GM19023 (cell line): ENCODE data around the gene WDR46.

ENCODE experiments used
- ATAC-seq: cut with Tn5 transposase; IDR thresholded peaks from one replicate; pipeline ENCODE4 v1.9.1; 2021; ENCODE audit warnings: mild to moderate bottlenecking, moderate library complexity; ENCODE audit not compliant: unreplicated experiment

Gene WDR46, protein sequence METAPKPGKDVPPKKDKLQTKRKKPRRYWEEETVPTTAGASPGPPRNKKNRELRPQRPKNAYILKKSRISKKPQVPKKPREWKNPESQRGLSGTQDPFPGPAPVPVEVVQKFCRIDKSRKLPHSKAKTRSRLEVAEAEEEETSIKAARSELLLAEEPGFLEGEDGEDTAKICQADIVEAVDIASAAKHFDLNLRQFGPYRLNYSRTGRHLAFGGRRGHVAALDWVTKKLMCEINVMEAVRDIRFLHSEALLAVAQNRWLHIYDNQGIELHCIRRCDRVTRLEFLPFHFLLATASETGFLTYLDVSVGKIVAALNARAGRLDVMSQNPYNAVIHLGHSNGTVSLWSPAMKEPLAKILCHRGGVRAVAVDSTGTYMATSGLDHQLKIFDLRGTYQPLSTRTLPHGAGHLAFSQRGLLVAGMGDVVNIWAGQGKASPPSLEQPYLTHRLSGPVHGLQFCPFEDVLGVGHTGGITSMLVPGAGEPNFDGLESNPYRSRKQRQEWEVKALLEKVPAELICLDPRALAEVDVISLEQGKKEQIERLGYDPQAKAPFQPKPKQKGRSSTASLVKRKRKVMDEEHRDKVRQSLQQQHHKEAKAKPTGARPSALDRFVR

DNA sequence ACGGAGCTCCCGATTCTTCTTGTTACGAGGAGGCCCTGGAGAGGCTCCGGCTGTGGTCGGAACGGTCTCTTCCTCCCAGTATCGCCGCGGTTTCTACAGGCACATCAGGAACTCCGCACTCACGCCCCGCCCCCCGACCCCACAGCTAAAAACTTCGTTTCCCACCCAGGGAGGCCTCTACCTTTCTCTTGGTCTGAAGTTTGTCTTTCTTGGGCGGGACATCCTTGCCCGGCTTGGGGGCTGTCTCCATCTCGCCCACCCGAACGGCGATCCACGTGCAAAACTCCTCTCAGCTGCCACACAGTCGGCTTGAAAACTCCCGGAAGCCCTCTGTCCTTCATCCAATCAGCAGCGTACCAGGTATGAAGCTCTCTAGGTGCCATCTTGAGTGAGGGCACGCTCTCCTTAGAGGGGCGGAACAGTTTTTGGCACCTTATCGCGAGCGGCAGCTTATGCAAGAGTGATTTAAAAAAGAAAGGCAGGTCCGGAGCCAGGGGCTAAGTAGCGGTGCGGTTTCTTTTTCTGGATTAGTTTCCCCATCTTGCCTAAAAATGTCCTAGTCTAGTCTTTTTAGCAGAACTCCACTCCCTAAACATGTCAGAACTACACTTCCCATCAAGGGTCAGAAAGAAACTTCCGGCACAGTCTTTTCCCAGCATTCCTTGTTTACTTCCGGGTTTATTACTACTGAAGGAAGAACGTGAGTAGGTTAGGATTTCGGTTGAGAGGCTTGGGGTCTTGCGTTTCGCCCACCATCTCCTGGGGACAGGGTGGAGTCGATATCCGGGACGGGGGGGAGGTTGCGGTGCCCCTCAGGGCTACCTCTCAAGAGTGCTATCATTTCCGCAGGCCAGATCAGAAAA, at the start of gene WDR46, which contains the start of gene PFDN6:
WDR46 (minus strand) TSS at position 319 of the 863 bp plus-strand sequence; CDS start at position 250, 69 bp downstream.
PFDN6 (plus strand) TSS at position 681 of the 863 bp plus-strand sequence. CDS start 256 bp downstream, outside the sequence.
- peak; percentile 92 for ATAC-seq

DNA sequence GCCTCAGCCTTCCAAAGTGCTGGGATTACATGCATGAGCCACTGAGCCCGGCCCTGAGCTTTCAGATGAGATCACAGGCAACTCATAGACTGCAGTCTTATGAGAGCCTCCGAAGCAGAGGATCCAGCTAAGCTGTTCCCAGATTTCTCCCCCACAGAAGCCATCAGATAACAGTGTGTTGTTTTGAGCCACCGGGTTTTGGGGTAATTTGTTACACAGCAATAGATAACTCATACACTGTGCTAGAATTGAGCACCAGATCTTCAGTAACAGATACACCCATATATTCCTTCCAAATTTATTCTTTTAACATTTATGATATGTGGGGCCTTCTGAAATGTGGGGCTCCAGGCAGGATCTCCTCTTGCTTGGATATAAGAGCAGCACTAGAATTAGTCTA, 47.5 kb upstream of the WDR46 start:
- no peak for ATAC-seq

DNA sequence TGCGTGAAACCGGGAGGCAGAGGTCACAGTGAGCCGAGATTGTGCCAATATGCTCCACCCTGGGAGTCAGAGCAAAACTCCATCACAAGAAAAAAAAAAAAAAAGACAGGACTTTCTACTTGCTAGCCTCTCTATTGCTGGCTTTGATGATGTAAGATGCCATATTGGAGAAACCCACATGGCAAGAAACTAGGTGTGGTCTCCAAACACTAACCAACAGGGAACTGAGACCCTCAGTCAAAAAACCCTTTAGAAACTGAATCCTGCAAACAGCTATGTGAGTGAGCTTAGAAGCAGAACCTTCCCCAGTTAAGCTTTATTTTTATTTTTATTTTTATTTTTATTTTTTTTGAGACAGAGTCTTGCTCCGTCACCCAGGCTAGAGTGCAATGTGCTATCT, 46.9 kb upstream of the WDR46 start:
- ATAC-seq = no peak

DNA sequence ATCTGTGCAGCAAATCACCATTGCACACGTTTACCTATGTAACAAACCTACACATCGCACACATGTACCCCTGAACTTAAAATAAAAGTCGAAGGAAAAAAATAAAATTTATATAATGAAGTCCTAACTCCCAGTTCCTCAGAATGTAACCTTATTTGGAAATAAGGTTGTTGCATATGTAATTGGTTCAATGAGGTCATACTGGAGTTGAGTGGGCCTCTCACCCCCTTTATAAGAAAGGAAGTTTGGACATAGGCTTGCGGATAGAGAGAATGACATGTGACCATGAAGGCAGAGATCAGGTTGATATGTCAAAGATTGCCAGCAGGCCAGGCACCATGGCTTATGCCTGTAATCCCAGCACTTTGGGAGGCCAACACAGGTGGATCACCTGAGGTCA, 44.6 kb upstream of the WDR46 start:
- no peak for ATAC-seq

DNA sequence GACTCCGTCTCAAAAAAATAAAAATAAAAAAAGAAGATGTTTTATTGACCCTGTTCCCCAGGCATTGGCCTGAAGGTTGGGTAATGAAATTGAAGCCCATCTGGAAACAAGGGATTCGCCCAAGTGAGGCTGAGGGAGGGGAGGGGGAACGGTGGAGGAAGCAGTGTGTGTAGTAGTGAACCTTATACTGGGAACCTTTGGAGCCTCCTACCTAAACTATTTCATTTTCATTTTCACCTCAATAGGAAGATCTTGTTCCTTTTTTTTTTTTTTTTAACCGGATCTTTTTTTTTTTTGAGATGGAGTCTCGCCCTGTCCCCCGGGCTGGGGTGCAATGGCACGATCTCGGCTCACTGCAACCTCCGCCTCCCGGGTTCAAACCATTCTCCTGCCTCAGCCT, 41.7 kb upstream of the WDR46 start:
- no peak for ATAC-seq

DNA sequence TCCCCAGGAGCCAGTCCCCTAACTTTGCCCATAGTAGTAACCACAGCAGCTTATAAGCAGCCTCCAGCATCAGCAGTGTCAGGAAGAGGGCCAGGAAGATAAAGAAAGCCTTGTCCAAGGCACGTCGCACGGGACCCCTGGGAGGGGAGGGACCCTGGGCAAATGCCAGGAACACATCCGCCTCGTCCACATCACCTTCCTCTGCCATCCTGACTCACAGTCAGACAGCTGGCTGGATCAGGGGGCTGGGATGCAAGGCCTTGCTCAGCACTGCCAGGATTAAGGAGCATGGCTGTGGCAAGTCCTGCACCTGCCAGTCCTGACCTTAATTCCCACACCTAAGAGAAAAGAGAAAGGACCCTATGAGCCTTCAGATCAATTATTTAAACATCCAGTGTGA, 40.0 kb upstream of the WDR46 start:
- no peak for ATAC-seq

DNA sequence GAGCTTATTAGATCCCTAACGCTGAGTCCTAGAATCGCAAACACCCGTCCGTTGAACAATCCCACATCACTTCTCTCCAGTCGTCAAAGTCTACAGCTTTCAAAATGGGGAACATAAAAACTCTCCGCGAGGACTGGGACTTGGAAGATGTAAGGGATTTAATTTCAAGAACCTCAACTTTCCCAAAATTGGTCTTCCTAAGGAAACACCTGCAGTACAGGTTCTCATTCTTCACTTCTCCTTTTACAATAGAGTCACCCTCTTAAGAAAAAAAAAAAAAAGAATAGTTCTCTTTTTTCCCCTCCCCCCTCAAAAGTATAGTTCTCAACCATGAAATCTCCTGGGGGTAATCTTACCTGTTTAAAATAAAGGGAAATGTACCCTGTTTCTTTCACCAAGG, 35.1 kb upstream of the WDR46 start:
- no peak for ATAC-seq

DNA sequence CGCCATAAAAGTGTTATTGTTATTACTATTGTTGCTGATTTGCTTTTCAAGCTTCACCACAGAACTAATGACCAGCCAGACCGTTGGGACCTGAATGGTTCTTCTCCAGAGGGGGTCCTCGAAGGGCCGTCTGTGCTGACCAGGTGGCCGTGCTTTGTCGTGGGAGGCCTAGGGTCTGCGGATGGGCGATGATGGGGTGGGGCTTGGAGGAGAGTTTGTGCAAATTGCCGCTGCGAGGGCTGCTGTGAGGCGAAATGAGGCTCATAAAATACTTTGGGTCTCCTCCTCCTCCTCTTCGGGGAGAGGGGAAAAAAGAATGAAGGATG, 34.5 kb upstream of the WDR46 start:
- ATAC-seq = peak; percentile 7

DNA sequence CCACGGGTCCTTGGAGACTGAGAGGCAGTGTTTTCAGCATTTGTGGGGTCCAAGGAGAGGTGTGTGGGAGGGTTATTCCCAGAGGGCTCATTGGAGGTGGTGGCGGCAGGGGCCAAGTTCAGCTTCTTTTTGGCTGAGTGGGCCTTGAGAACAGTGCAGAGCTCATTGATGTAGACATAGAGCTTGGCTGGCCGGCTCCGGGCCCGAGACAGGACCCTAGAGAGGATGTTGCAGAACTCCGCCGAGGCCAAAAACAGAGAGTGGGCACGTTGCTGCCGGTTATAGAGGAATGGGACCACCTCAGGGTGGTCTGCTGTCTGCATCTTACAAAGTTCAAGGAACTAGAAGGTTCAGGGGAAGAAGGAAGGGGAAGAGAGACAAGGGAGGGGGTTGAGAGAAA, 32.2 kb upstream of the WDR46 start:
- ATAC-seq = no peak

DNA sequence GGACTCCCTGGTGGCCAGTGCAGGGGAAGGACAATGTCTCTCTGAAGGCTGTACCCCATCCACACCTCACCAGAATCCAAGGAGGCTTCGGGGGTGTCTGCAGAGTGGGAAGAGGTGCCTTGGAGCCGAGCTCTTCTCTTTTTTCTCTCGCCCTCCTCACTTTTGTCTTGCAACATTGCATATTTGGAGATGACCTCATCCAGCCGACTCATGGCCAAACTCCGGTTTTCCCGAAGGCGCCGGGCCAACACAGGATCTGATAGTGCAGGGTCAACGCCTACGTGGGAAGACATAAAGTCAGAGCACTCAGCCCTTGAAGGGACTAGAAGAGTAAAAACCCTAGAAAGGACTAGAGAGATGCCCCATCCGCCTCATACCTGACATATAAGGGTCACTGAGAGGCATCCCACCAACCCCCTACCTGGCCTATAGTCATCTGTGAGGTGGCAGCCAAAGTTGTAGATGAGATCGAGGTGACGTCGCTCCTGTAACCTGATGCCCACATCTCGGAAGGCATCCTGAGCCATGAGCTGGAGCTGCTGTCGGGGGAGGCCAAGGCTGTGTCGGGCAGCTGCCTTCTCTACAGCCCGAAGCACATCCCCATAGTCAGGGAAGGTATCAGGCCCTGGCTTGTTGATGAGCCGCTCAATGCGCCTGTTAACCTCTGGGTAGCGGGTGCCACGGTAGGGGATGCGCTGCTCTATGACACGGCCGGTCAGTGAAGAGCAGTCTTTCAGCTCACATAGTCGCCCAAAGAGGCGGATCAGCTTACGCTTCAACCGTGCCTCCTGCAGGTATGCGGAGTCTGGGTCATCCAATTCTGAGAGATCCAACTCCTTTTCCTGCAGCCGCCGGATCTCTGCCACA, 31.5 kb upstream of the WDR46 start:
- no peak for ATAC-seq

DNA sequence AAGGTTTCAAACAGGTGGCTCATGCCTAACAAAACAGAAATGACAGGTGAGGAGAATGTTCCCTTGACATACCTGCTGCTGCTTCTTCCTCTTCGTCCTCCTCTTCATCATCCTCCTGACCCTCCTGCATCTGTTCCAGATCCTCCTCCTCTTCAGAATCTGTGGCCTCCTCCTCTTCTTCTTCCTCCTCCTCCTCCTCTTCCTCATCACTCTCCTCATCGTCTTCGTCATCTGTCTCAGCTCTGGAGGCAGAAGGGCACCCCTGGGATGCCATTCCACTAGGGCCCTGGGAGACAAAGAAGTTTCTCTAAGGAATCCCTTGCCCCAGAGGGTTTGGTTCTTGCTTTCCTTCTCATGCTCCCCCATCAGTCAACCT, 30.9 kb upstream of the WDR46 start:
- ATAC-seq = no peak

DNA sequence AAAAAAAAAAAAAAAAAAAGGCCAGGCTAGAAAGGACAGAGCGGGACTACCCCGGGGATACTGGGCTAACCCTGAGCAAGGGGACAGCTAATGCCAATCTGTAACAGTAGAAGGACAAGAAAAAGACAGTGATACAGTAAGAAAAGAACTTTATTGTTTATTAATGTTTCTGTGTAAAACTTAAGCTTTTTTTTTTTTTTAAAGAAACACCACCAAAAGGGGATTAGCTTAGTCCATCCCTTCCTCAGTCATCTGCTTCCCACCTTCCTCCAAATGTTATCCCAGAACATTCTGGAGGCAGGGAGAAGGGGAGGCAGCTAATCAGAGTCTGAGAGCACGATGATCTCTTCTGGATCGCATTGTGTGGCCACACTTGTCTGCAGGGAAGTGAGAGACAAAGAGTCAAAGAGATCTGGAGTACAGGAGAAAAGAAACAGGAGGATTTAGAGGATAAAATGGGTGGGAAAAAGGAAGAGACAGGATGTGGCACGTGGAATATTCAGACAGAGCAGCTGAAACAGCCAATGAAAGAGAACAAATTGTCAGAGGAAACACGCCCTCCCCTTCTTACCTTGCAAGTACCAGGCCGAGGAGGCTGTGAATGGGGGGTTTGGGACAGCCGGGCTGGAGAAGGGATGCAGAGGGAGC, 29.5 kb upstream of the WDR46 start:
- no peak for ATAC-seq

DNA sequence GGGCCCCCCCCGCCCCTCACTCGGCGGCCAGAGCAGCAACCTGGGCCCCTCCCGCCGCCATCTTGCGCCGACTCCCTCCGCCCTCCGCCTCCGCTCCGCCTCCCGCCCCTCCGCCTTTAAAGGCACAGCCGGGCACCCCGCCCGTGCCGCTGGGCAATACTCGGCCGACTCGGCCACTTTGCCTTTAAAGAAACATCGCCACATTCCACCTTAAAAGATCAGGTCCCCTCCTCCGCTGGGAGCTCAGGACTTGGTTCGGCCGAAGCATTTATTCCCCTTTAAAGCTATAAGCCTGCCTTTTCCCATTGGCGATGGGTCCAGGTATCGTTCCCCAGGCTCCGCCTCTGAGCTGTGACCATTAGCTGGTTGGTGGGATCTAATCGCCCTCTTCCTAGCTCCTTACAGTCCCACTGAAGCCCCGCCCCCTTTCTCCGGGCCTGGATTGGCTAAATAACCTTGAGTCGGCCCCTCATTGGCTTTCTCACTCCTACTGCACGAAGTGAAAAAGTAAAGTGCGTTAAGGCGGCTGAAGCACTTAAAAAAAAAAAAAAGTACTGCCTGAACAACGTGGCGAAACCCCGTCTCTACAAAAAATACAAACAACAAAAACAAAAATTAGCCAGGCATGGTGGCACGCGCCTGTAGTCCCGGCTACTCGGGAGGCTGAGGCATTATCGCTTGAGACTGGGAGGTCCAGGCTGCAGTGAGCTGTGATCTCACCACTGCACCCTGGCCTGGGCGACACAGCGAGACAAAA, 28.8 kb upstream of the WDR46 start, which contains the start of gene ZBTB22:
ZBTB22 (minus strand) TSS at position 76 of the 757 bp plus-strand sequence. CDS start 828 bp downstream, outside the sequence.
- ATAC-seq = peak; percentile 49

DNA sequence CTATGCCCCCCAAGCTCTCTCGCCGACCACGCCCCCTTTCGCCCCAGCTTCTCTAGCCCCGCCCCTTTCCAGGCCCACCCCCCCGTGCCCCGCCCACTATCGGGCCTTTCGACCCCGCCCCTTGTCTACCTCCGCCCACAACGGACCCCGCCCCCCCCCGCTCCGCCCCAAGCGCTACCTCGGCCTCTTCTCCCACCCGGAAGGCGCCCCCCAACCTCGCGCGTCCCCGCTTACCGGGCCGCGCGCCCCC, 28.3 kb upstream of the WDR46 start:
- no peak for ATAC-seq

DNA sequence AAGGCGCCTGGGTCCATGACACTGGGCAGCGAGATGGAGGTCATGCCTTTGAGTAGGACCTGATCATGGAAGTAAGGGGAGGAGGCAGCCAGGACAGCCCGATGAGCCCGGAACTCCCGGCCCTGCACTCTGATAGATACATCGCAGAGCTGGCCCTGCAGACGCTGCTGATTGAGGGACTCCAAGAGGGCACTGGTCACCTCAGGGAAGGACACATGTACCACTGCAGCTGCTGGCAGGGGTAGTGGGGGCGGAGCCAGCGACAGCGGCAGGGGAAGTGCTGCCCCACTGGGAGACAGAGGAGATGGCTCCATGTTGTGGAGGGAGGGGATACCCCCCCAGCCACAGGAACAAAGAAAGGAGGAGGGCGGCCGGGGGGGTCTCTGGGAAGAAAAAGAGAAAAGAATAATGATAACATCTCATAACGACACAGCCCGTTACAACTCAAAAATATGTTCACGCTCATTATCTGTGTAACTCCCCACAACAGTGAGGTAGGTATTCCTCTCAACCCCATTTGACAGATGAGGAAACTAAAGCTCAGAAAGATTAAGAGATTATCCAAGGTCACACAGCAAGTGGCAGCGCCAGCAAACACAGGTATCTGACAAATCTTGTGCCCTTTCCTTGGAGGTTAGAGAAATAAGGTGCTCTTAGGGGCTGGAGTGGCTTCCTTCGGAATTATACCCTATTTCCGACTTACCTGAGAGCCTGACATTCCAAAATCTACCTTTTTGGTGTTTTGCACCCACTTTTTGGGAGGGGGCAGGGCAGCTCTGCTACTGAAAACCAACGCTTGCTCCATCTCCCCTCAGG, 27.8 kb upstream of the WDR46 start:
- no peak for ATAC-seq

DNA sequence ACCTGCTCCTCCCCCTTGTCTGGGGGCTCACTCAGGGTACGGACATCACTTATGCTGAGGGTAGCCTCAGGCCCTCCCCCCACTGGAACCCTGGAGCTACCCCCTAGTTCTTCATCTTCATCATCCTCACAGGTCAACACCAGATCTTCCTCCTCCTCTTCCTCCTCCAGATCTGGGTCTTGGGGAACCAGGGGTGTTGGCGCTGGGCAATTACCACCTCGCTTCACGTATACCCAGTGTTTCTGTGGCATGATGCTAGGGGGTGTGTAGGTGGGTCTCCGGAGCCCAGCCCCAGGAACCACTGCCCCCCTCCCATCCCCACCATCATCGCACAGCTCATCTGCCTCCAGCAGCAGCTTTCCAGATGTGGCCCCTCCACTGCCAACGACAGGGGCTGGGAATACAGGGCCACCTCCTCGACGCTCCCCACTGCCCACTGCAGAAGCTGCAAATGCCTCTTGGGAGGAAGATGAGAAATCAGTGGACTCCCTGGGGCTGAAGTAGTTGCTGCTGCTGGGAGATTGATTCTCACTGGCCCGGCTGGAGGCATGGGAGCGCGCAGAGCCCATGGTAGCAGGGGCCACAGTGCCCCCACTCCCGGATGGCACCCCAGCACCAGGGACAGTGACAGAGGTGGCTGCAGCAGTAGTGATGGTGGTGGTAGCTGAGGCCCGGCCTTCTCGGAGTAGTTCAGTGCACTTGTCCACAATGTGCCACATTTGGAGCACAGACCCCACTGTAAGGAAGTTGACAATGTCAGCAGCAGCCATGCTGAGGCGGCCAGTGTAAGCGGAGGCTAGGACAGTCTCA, 27.0 kb upstream of the WDR46 start:
- no peak for ATAC-seq

DNA sequence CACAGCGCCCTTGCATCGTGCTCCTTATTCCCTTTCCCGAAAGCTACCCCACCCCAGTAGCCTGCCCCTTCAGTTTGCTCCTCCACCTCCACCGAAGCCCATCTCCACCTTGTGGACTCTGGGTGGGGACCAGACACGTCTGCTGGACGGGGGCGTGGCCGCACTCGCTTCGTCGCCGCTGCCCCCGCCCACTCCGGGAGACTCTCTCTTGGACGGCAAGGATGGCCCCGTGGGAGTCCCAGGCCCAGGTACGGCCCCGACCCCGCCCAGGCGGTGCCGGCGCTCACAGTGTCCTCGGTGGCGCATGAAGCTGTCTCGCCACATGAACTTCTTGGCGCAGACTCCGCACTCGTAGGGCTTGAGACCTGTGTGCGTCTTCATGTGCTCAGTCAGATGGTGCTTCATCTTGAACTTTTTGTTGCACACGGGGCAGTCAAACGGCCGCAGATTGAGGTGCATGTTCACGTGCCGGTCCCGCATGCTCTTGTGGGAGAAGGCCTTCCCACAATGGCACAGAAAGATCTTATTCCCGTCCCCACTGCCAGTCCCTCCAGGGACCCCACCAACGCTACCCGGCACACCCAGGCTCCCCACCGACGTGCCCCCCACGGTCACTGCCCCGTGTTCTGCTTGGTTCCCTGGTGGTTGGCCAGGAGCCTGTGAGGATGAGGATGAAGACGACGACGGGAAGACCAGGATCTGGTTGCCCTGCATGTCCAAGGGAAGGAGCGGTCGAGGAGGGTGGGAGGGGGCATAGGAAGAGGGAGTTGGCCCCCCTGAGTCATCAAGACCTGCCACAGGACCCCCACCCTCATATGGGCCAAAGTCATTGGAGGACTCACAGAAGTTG, 26.1 kb upstream of the WDR46 start:
- no peak for ATAC-seq
